Vein endothelial cell (primary cell): ENCODE measurements around the gene SORCS2. TPM values are rescaled to one million over a fixed set of nuclear protein-coding genes. Genes with fewer than 3 reads are reported as not detected.

Experiments used
- small RNA-seq: library from RNA; depleted of rRNA; stranded (forward); fragments of <200 nt; gene quantifications from one replicate; pipeline ENCODE3, GENCODE V24; 2012
- total RNA-seq: library from RNA; depleted of rRNA; stranded (reverse); fragments of >200 nt; gene quantifications from 2 replicates; pipeline ENCODE4 v1.2.3, GENCODE V29; 2012

Gene SORCS2
- total RNA-seq: under 0.01 TPM in 2 replicates

GRCh38 chr4:7192252-7193029 is at the start of gene SORCS2:
TSS of gene SORCS2 (plus strand) at chr4:7192538.

GRCh38 chr4:7434766-7435150 is 242.4 kb downstream of the SORCS2 start, which contains the start of gene PSAPL1:
TSS of gene PSAPL1 (minus strand) at chr4:7434930. CDS start at chr4:7434879, 51 bp downstream.

Small RNA genes lying within 50 kb of the gene (small RNA-seq; reads per million reads assigned to genes)
- gene MIR4274: not detected
- not detected for gene MIR4798

Other genes starting within 250 kb of the SORCS2 start
- 11.8 and 12.7 TPM in 2 replicates for gene TADA2B, start 149.2 kb upstream of the SORCS2 start, total RNA-seq
- gene GRPEL1, start 124.5 kb upstream of the SORCS2 start, total RNA-seq: 30.4 and 37.5 TPM in 2 replicates
- gene PSAPL1, start 242.4 kb downstream of the SORCS2 start, total RNA-seq: not detected in 2 replicates